DMS153 treated with DMSO at 0.1 percent for 48 hours (cell line): Measurements from ENCODE around the gene CDK14.

Source experiments
- DNase-seq: peaks from one replicate; lab custom pipeline; 2025; ENCODE audit not compliant: unreplicated experiment; lab: John Stamatoyannopoulos, UW

The CDK14 gene

DNA sequence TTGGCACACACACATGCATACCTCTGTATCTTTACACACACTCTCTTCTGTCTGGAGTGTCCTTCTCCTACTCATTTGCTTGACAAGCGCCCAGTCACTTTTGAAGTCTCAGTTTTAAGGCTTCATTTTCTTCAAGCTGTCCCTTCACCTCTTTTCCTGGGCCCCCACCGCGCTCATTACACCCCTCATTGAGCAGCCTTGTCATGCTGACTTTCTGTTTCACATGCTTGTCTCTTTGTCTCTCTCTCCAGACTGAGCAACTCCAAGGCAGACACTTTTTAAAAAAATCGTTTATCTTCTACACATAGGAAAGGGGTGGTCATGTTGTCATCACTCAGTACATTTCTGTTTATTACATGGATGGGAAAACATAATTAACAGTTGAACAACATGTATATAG is 442.9 kb downstream of the CDK14 start:
- no peak for DNase-seq

DNA sequence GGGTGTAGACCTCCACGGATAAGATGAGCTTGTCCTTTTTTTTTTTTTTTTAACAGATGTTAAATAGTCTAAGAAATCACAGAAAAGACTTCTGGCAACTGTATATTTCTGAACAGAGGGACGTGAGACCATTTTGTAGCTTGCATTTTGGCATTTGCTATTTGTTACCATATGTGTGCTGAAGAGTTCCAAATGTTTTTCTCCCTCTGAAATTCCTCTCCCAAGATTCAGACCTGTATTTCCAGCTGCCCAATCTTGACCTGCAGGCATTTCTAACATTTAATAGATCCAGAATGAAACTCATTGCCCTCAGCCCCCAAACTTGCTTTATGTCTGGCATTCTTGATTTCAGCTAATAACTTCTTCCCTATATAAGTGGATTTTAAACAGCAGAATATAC is 445.0 kb downstream of the CDK14 start:
- DNase-seq, result no peak

DNA sequence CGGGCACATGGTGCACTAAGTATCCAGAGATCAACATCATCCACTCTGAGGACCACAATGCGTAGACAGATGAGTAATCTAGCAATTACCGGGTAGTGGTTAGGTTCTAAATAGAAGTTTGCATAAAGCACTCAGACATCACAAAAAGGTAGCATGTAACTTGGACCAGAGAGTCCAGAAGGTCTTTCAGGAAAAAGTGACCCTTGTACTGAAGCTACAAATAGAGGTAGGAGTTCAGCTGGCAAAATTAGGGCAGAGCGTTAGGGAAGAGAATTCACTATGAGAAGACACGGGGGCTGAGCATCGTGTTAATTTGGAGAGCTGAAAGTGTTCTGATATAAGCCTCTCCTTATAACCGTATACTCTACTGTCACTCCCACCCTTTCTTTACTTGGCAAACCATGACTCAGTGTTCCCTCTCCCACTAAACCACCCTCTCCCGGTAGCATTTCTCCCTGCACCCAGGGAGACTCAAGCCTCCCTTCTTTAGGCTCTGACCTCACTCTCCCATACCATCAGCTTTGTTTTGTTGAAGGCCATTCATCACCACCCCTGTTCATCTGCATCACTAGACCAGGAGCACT is 445.9 kb downstream of the CDK14 start:
- no peak for DNase-seq

GRCh38 chr7:91043186-91043585 is 447.1 kb downstream of the CDK14 start:
- no peak for DNase-seq

GRCh38 chr7:91043924-91044645 is 448.0 kb downstream of the CDK14 start:
- DNase-seq, result no peak

DNA sequence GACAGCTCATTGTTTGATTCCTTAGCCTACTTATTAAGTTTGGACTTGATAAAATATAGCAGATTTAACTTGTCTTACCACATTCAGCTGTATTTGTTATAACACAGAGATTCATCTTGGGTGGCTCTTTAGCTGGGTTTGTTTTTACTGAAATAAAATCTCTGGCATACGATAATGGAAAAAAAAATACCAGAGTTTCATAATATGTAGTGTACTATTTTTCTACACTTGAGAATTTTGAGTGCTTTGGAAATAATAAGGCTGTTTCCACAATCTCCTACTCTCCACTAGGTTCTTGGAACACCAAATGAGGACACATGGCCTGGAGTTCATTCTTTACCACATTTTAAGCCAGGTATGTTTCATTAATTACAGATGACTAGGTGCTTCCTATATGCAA is 449.5 kb downstream of the CDK14 start:
- no peak for DNase-seq

DNA sequence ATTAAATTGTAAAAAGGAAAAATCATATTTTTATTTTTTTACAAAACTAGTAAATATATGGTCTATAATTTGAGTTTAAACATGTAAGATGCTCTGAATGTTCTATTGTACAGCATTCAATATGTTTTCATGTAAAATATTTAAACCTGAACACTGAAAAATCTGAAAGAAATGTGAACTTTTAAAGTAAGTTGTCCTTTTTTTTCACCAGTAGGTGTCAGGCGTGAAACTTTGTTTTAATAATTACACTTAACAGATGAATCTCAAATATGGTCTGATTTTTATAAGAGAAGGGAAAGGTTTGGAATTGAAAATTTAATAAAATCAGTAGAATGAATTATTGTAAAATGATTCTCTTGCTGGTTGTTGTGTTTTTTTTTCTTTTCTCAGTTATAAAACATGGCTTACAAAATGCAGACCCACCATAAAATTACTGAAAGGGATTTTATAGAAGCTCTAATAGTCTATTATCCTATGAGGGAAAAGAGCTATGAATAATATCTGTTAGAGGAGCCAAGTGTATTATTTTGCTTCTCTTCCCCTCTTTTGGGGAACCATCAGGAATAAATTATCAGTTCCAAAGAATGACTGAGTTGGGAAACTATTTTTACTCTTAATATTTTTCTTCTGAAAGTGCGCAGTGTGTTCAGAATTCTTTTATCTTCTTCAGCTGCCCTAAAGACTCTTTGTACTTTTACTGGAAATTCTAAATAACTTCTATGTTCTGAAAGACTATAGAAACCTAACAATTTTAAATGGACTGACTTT is 450.4 kb downstream of the CDK14 start:
- no peak for DNase-seq

DNA sequence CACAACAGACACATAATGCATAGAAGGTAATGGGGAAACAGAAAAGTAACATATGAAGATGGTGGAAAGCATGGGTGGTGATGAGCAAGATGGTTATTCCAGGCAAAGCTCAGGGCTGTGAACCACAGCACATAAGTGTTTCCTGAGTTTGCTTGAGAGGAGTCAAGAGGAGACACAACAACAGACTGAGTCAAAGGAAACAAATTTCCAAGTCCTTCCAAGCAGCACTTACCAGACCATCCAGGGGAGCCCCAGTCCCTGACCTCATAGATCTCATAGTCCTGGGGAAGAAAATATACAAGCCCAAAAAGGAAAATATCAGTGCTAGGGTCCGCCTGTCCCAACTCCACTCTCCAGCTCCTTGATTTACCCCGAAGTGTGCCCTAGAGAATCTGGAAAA is 451.5 kb downstream of the CDK14 start:
- DNase-seq, result no peak

DNA sequence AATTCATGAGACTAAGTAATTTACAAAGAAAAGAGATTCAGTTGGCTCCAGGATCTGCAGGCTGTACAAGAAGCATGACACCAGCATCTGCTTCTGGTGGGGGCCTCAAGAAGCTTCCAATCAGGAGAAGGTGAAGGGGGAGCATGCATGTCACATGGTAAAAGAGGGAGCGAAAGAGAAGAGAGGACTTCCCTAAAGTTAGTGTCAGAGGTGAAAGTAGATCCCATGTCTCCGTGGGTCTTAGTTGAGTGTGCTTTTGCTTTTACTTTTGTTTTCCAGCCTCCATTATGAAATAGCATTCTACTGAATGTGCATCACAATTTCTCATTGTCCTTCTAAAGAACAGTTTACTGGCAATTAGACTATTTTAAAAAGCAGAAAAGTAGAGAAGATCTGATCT is 454.6 kb downstream of the CDK14 start:
- DNase-seq, result no peak

- DNase-seq, result no peak
Measured at GRCh38 chr7:91051966-91052365, 455.8 kb downstream of the CDK14 start.

- DNase-seq, result no peak
Measured at GRCh38 chr7:91054374-91054773, 458.3 kb downstream of the CDK14 start.

DNA sequence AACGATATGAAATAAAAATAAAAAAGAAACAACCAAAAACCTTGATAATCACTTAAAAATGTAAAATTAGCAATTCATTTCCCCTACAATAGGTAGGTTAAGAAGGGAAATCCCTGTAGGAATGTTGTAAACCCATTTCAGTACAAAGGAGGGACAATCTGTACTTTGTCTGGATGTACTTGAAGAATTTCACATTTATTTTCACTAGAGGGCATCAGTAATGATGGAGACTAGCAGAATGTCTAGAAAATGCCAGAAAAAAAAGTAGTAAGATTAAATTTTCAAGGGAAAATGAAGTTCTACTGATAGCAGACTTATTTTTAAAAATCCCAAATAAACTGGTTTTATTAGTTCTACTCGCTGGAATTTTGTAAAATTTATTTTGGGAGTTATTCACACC is 459.1 kb downstream of the CDK14 start:
- DNase-seq, result no peak

- no peak for DNase-seq
Measured at GRCh38 chr7:91062713-91063112, 466.6 kb downstream of the CDK14 start.

- DNase-seq, result no peak
Measured at GRCh38 chr7:91064052-91064451, 467.9 kb downstream of the CDK14 start.

DNA sequence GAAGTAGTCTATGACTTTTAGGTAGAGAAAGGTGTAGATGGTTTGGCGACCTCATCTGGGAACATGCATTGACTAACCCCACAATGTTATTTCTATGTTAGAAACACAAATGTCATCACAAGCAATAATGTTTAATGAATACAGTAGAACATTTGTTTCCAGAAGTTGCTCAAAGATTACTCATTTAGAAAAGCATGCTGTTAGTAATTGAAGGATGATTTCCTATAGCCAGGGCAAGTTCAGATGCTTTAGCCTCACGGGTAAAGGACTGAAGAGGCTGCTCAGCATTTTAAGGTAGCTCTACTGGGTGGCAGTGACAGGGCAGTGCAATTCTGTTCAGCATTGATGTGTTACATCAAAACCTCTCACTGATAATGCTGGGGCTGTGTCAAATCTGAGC is 468.8 kb downstream of the CDK14 start:
- DNase-seq, result no peak

- no peak for DNase-seq
Measured at GRCh38 chr7:91066627-91067026, 470.5 kb downstream of the CDK14 start.

DNA sequence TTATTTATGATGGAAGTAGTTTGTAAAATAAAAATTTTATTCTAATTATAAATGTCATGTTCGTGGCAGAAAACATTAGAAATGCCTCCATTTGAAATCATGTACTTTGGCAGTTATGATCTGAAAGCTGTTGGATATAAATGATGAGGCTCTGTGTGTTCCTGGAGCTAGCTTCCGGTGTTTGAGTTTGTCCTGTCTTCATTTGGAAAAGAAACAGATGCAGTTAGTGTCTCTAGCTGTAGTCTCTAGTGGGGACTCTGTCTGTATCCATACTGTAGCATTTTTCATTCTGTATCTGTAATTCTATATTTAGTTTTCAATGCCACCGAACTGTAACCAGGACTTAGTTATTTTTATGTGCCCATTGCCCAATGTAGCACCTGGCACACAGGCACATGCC is 471.1 kb downstream of the CDK14 start:
- no peak for DNase-seq

GRCh38 chr7:91068136-91068795 is 472.1 kb downstream of the CDK14 start:
- no peak for DNase-seq

GRCh38 chr7:91069146-91069545 is 473.0 kb downstream of the CDK14 start:
- DNase-seq, result no peak

GRCh38 chr7:91079487-91079886 is 483.4 kb downstream of the CDK14 start:
- DNase-seq, result no peak

DNA sequence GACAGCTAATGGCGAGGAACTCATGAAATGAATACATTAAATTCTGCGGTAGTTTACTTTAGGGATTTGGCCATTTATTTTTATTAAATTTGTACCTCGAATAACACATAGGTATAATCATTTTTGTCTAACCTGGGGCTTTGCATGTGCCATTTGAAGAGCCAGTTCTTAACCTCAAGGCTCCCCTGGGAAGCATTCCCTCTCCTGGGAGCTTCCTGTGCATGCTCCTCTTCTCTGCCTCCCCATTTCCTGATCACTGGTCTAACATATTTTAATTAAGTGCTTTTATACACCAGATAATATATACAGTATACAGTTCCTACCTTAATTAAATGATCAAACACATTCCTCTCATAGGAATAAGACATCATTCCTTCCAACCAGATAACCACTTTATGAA is 484.2 kb downstream of the CDK14 start:
- DNase-seq, result no peak

- DNase-seq, result no peak
Measured at GRCh38 chr7:91082038-91082437, 485.9 kb downstream of the CDK14 start.
